Brain microvascular endothelial cell (primary cell): Measurements from ENCODE around the gene RPS3A.

ENCODE experiments used
- DNase-seq: peaks from one replicate; pipeline ENCODE4 v3.0.0-alpha.2; 2020
- H3K27ac ChIP-seq: fragments of 250-450 bp; sonication (Bioruptor Pico); 2 replicates; pipeline ENCODE4 v1.5.1; 2020; ENCODE audit warnings: mild to moderate bottlenecking, moderate library complexity
- H3K27me3 ChIP-seq: fragments of 250-450 bp; sonication (Bioruptor Pico); replicated peaks from 2 replicates; pipeline ENCODE4 v1.5.1; 2020; ENCODE audit warnings: mild to moderate bottlenecking
- H3K36me3 ChIP-seq: fragments of 250-450 bp; sonication (Bioruptor Pico); replicated peaks from 2 replicates; pipeline ENCODE4 v1.5.1; 2020; ENCODE audit warnings: mild to moderate bottlenecking
- H3K4me3 ChIP-seq: 2 replicates; pipeline ENCODE4 v1.5.1; 2011; ENCODE audit warnings: low read depth, mild to moderate bottlenecking, control low read depth, low read length, moderate library complexity
- CTCF ChIP-seq: IDR thresholded peaks from 2 replicates; pipeline ENCODE4 v1.5.1; 2011; ENCODE audit warnings: low read depth, mild to moderate bottlenecking, moderate library complexity, low read length, control low read depth, inconsistent platforms; ENCODE audit errors: missing control alignments
- in situ Hi-C: cut with HindIII; loops from 2 replicates; pipeline ENCODE4 v1.10.0; 2017; ENCODE audit warnings: low sequenced_read_pairs, low pct_ligation_motif_present

The RPS3A gene

GRCh38 chr4:151143811-151144210, 44.4 kb downstream of the RPS3A start:
- no peak for TF ChIP-seq CTCF
- in situ Hi-C loops: no loop called here
- Histone ChIP-seq H3K36me3 (peaks cover 26% of the 10 kb centered on the region), H3K27ac (no peak overlapping the region), H3K4me3 (no peak overlapping the region), H3K27me3 (no peaks in the 10 kb centered on the region)
- DNase-seq: no peak

- no peaks in the 10 kb centered on the region for H3K27me3 ChIP-seq
- TF ChIP-seq CTCF: no peak
- no peak overlapping the region for H3K27ac ChIP-seq
- in situ Hi-C loops: no loop called here
- H3K36me3 ChIP-seq: peaks cover 26% of the 10 kb centered on the region
- H3K4me3 ChIP-seq: no peak overlapping the region
- no peak for DNase-seq
Measured at GRCh38 chr4:151144329-151145072, 45.1 kb downstream of the RPS3A start.

- H3K4me3 ChIP-seq: no peak overlapping the region
- TF ChIP-seq CTCF: no peak
- H3K36me3 ChIP-seq: peaks cover 24% of the 10 kb centered on the region
- H3K27ac ChIP-seq: no peak overlapping the region
- in situ Hi-C loops: no loop called here
- H3K27me3 ChIP-seq: no peaks in the 10 kb centered on the region
- no peak for DNase-seq
Measured at GRCh38 chr4:151147000-151147399, 47.6 kb downstream of the RPS3A start.

- DNase-seq: no peak
- TF ChIP-seq CTCF: no peak
- in situ Hi-C loops: no loop called here
- Histone ChIP-seq H3K27ac (no peak overlapping the region), H3K36me3 (peaks cover 20% of the 10 kb centered on the region), H3K27me3 (no peaks in the 10 kb centered on the region), H3K4me3 (no peak overlapping the region)
Measured at GRCh38 chr4:151148261-151148660, 48.8 kb downstream of the RPS3A start.

- in situ Hi-C loops: no loop called here
- Histone ChIP-seq H3K4me3 (no peak overlapping the region), H3K27ac (no peak overlapping the region), H3K36me3 (peaks cover 16% of the 10 kb centered on the region), H3K27me3 (no peaks in the 10 kb centered on the region)
- TF ChIP-seq CTCF: no peak
- DNase-seq: no peak
Measured at GRCh38 chr4:151150821-151151580, 51.6 kb downstream of the RPS3A start.
